ENCODE data around the gene MUC4.

DNA sequence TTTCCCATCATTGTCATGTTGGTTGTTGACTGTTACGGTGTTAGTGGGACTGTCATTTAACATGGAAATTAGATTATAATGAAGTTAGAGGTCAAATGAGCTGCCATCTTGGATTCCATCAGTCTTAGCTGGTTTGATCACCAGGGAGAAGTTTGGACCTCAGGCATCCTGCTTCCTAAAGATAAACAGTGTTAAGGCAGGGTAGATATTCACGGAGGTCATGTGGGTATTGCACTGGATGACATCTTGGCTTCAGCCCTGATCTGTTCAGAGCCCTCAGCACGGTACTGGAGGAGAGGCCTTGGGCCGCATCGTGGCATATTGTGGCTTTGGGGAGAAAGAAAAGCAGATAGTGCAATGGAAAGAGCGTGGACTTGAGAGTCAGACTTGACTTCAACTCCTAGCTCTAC is 102.0 kb downstream of the MUC4 start:
- TF ChIP-seq, protein P1, sequence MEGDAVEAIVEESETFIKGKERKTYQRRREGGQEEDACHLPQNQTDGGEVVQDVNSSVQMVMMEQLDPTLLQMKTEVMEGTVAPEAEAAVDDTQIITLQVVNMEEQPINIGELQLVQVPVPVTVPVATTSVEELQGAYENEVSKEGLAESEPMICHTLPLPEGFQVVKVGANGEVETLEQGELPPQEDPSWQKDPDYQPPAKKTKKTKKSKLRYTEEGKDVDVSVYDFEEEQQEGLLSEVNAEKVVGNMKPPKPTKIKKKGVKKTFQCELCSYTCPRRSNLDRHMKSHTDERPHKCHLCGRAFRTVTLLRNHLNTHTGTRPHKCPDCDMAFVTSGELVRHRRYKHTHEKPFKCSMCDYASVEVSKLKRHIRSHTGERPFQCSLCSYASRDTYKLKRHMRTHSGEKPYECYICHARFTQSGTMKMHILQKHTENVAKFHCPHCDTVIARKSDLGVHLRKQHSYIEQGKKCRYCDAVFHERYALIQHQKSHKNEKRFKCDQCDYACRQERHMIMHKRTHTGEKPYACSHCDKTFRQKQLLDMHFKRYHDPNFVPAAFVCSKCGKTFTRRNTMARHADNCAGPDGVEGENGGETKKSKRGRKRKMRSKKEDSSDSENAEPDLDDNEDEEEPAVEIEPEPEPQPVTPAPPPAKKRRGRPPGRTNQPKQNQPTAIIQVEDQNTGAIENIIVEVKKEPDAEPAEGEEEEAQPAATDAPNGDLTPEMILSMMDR (IDR thresholded peaks at IDR 0.05 in 4 of 5, conservative IDR thresholded peaks at IDR 0.05 in 1 of 5), result no peak
- no peak for TF ChIP-seq POLR2A (IDR thresholded peaks at IDR 0.05)

All from gastrocnemius medialis (tissue), 4 donors.